Measurements from ENCODE around the gene SMCO3.
"Not testable (repeated sequence)": the region's sequence is repeated elsewhere in the genome, so short reads cannot be mapped to it uniquely, and the experiment has no call there.

SMCO3 gene

DNA sequence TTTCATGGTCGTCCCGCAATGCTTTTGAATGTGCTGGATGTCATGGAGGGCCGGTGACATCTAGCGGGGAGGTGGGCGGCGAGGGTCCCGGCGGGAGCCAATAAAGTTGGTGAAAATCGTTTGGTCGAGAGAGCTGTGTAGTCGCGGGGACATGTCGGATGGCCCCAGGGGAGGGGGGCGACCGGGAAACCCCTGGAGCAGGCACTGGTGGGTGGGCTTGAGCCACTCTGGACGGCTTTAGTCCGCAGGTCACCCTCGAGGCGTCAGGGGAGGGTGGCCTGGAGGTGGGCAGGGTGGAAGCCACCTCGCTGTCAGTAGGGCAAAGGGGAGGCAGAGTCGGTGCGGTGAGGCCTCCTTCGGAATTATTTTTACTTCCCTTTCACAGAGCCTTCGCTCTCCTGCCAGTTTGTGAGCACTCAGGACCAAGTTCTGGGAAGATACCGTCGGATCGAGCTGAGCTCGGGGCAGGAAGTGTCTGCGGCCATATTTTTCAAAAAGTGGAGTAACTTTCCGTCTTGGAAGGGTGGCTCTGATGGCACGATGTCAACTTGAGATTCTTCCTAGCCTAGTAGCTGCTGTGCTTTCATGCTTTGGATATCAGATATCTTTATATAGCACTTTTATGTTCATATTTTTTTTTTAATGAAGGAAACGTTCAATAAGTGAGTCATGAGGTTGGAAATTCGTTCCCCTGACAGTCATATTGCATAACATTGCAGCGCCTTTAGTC lies 38.9 kb downstream of the SMCO3 start:
- peak; percentile 56 to 62 for DNase-seq (ENCODE audit: low read depth in 2 of 2)

DNA sequence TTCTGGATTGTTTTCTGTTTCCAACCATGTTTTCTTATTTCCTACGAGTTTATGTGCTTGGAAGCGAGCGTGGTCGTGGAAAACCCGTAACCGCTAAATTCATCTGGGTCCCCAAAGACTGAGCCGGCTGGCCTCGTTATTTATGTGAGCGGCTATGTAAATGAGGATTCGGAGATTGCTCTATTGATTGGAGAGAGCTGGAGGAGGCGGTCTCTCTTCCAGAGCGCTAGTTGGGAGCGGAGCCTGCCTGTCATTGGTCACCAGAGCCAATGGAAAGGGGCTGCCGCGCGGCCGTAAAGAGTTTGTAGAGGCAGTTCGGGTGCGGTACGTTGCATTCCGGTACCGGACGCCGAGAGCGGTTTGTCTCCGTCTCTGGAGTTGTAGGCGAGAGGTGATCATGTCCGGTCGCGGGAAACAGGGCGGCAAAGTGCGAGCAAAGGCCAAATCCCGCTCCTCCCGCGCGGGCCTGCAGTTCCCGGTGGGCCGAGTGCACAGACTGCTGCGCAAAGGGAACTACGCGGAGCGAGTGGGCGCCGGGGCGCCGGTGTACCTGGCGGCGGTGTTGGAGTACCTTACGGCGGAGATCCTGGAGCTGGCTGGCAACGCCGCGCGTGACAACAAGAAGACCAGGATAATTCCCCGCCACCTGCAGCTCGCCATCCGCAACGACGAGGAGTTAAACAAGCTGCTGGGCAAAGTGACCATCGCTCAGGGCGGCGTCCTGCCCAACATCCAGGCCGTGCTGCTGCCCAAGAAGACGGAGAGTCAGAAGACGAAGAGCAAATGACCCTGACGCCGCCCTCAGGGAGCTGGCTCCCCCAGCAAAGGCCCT lies 39.7 kb downstream of the SMCO3 start:
- peak; percentile 91 for DNase-seq (ENCODE audit: low read depth in 2 of 2)

DNA sequence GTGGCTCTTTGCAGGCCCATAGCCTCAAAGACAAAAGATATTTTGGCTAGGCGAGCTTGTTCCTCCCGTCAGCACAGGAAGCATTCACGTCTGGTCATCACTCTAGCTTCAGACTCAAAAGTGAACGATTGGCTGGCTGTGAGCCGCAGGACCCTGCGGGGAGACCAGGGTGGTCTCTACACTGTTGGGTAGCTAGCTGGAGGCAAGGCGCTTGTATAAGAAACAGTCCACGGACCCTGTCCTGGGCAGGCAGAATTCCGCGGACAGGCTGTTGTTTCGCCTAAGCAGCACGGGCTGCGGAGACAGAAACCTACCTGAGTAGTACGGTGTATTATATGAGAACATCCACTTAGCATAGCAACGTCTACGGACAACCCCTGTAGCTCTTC lies 40.3 kb downstream of the SMCO3 start:
- no peak for DNase-seq (ENCODE audit: low read depth in 2 of 2)

DNA sequence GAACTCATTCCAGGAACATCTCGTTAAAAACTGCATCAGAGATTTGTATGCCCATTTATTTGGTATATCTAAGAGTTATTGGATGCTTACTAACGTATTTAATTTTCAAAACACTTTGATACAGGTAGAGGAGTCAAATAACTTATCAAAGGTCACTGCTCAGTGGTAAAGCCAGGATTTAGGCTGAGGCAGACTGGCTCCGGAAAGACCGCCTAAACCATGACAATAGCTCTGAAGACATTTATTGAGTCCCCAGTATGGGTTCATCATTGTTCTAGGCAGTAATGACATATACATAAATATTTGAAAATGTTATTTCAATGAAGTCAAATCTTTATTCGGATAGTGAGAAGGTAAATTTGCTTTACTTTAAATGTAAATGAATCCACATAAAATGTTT lies 41.0 kb downstream of the SMCO3 start:
- DNase-seq (ENCODE audit: low read depth in 2 of 2), result no peak

DNA sequence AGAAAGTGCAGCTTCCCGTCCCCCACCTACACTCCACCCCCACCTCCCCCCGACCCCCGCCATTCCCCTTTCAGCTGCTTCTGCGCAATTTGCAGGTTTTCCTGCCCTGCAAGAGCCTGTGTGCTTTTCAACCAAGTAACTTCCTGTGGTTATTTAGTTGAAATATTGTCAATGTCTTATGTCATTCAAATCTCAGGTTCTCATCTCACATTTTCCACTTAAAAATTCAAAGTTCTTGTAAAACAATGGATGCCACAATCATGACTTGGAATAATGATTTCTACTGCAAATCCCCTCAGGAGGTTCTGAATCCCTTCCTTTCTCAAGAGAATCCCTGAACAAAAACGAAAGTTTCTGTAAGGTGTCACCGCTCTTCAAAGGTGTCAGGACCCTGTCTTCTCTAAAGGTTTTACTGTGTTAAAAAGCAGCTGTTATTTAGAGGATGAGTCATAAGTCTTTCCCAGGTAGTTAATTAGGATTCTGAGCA lies 42.3 kb downstream of the SMCO3 start:
- DNase-seq (ENCODE audit: low read depth in 2 of 2), result no peak

DNA sequence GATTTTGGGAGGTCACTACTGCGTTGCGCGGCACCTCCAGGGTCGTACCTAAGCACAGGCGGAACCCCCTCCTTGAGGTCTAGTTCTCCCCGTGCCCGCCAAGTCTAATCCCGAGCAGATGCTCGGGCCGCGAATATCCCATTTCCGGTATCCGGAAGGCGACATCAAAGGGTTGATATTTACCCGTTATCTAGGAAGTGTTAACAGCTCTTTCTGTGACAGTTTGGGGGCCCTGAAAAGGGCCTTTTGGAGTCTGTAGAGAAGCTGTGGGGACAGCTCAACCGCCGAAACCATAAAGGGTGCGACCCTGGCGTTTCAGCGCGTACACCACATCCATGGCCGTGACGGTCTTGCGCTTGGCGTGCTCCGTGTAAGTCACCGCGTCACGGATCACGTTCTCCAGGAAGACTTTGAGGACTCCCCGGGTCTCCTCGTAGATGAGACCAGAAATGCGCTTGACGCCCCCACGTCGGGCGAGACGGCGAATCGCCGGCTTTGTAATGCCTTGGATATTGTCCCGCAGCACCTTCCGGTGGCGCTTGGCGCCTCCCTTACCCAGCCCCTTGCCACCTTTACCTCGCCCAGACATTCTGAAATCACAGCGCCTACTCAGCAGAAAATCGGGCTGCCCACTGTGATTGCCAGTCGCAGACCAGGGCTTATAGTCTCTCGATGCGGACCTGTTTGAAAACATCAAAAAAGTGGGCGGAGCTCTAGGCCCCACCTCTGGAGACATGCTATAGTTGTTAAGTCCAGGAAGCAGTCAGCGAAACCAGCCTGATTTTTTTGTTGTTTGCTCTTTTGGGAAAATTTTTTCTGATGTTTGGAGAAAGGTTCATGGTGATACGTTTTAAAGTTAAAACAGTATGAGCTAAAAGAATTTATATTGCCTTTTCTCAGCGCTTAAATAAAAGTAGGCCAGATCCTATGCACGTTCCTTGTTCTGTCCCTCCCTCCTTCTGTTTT lies 43.2 kb downstream of the SMCO3 start:
- peak; percentile 85 to 86 for DNase-seq (ENCODE audit: low read depth in 2 of 2)

DNA sequence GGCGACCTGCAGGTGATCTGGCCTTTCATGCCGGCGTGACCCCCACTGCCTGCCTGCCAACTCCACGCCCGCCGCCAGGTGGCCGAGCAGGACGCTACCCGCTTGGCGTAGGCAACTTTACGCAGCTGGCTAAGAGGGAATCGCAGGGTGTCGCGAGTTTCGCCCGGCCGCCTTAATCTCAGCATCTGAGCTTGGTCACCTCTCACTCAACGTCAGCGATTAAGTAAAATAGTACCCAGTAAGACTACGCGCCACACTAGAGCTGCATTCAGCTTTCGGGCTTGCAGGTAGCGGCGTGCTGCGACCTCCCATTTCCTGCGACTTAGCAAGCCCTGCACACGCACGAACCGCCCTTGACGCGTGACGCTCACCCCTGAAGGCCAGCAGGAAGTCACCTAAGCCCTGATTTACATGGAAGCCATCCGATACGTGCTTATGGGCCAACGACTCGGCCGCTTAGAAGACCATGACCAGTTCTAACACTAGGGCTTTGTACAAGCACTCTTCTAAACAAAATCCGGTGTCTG lies 44.0 kb downstream of the SMCO3 start:
- DNase-seq (ENCODE audit: low read depth in 2 of 2), result no peak

DNA sequence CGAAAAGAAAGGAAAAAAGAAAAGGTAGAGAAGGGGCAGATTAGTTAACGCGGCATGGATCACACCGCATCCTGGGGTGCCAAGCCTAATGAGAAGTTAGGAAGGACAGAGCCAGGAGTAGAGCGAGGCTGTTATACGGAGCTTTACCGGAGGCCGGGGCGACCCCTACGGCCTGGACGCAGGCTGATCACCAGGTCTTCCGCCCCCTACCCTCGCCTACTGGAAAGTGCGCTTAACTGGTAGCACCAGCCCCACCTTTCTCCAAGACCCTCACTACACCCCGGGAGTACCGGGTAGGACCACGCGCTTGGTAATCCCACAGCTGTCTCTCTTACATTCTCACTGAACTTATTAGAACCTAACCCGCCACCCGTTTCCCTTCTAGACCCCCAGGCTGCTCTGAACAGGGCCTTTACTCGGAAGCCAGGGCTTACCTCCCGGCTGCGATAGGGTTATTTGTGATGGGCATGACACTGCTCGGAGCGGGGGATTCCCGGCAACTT lies 44.5 kb downstream of the SMCO3 start:
- no peak for DNase-seq (ENCODE audit: low read depth in 2 of 2)

DNA sequence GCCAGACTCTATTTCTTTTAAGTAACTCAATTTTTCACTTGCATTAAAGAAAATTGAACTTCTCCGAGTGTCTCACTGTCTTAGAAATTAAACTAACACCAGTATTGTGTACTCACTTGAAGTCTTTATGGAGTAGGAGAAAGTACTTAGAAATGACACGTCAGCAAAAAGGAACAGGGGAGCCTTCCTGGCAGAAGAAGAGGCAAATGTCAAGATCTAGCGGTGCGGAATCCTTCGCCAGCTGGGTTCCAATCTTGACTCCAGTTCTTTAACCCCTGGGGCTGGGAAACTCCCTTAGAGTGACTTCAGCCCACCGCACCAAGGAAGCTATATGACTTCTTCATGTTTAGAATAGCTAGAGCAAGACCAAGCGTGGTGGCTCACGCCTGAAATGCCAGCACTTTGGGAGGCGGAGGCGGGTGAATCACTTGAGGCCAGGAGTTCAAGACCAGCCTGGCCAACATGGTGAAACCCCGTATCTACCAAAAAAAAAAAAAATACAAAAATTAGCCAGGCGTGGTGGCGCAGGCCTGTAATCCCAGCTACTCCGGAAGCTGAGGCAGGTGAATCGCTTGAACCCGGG lies 45.1 kb downstream of the SMCO3 start:
- DNase-seq (ENCODE audit: low read depth in 2 of 2), result no peak

DNA sequence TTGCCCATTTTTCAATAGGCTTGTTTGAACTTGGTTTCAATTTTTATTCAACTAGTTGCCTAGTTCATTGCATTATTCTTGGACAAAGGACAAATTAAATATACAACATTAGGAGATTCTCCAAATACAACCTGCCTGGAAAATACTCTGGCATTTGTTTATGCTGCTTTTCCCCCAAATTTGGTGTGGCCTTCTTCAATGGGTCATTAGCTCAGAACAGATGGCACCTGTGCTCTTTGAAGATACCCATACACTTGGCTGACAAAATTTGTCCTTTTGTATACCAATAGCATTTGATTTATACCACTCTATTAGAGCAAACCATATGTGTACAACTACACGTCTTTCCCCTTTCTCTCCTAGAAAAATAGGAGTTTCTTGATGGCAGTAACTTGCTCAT lies 46.4 kb downstream of the SMCO3 start:
- no peak for DNase-seq (ENCODE audit: low read depth in 2 of 2)

DNA sequence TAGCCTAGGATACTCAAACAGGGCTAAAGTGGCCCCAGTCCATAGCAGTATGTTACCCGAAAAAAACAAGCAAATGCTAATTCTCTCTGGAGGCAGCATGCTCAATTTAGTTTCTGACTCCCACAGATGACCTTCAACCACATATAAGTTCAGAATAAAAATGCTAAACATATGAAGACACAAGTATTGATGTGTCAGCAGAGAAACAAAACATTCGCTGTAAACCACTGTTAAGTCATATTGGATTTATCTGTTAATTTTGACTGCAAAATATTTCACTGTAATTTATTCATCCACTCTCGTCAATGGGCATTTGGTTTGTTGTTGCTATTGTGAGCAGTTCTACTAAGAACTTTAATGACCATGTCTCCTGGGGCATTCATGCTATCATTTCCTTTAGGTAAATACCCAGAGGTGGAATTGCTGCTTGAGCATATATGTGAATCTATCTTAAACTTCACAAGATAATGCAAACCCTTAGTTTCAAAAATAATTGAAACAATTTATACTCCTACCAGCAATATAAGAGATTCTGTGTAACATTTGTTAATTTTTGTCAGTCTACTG lies 47.2 kb downstream of the SMCO3 start:
- no peak for DNase-seq (ENCODE audit: low read depth in 2 of 2)

DNA sequence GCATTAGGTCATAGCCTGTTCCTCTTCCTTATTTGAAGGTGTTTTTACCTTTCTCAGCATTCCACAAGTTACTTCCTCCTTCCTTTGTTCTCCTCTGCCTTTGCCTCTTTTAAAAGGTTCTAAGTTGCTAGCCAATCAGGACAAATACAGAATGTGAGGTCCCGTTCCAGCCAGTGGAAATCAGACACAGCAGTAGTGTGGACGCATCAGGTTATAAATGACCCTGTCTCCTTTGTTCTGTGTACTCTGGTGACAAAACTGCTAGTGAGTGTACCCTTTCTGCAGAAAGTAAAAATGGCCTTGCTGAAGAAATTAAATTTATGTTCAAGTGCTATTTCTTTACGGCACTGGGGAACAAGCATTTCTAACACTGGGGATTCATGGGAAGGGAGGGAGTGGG lies 48.0 kb downstream of the SMCO3 start:
- DNase-seq (ENCODE audit: low read depth in 2 of 2), result not testable (repeated sequence)

DNA sequence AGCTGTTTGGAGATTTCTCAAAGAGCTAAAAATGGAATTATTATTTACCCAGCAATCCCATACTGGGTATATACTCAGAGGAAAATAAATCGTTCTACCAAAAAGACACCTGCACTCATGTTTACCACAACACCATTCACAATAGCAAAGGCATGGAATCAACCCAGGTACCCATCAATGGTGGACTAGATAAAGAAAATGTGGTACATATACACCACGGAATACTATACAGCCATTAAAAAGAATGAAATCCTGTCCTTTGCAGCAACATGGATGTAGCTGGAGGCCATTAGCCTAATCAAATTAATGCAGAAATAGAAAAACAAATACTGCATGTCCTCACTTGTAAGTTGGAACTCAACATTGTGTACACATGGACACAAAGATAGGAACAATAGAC lies 48.6 kb downstream of the SMCO3 start:
- DNase-seq (ENCODE audit: low read depth in 2 of 2), result no peak

DNA sequence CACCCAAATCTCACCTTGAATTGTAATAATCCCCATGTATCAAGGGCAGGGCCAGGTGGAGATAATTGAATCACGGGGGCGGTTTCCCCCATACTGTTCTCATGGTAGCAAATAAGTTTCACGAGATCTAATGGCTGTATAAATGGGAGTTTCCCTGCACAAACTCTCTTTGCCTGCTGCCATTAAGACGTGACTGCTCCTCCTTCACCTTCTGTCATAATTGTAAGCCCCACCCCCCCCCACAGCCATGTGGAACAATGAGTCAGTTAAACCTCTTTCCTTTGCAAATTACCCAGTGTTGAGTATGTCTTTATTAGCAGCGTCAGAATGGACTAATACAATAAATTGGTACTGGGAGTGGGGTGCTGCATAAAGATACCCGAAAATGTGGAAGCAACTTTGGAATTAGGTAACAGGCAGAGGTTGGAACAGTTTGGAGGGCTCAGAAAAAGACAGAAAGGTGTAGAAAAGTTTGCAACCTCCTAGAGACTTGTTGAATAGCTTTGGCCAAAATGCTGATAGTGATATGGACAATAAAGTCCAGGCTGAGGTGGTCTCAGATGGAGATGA lies 54.2 kb downstream of the SMCO3 start:
- DNase-seq (ENCODE audit: low read depth in 2 of 2), result not testable (repeated sequence)

DNA sequence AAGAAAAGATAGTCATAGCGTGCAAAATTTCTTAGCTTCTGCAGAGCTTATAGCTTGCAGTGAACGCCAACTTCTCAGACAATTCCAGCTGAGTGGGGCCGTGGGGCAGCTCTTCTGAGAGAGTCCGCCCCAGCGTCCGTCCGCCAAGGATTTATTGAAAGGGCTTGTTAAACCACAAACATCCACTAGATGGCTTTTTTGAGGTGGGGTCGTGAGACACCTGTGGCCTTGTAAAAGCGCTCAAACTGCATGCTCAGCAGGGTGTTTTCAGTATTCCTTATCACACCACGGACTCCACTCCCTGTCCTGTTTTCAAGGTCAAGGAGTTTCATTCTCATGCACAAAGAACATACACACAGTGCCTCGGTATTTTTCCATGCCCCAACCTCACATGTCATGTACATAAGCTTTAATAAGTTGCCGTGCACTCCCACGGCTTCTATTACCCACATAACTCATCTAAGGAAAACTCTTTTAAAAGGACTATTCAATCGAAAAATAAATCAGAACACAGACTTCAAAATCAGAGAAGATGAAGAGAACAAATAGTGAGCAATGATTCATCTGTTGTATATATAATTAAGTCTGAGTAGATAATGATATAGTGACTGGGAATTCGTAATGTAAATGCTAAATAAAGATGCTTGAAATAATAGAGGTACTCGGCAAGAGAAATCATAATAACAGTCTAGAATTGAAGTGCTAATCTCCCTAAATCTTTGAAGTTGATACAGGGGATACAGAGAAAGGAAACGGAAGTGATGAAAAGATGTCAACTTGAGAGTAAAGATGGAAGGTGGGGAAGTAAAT lies 57.4 kb downstream of the SMCO3 start:
- DNase-seq (ENCODE audit: low read depth in 2 of 2), result no peak

All from fibroblast of skin of left quadriceps (primary cell).